ENCODE data around the gene DPH2.

Gene DPH2

GRCh38 chr1:44015206-44015605 lies 45.4 kb downstream of the DPH2 start:
- no peaks in the 10 kb centered on the region for H3K9me3 ChIP-seq (ENCODE audit: insufficient read depth, low read length)
- no peak overlapping the region for H2AFZ ChIP-seq (ENCODE audit: low read depth, low read length)
- no peaks in the 10 kb centered on the region for H3K4me1 ChIP-seq (ENCODE audit: low read length)
- H3K4me3 ChIP-seq (ENCODE audit: low read length) = no peak overlapping the region
- TF ChIP-seq CTCF (IDR thresholded peaks at IDR 0.05; ENCODE audit: low read depth, low read length) (no peak), EZH2phosphoT487 (IDR thresholded peaks at IDR 0.05; ENCODE audit: low read depth) (no peak)
- no peaks in the 10 kb centered on the region for H3K27me3 ChIP-seq (ENCODE audit: low read depth, low read length)
- H3K36me3 ChIP-seq (replicated peaks; ENCODE audit: low read depth, low read length) = no peaks in the 10 kb centered on the region
- no peaks in the 10 kb centered on the region for H3K79me2 ChIP-seq (ENCODE audit: low read length)
- H3K9ac ChIP-seq (ENCODE audit: low read length) = no peak overlapping the region
- H3K4me2 ChIP-seq (ENCODE audit: low read length) = no peak overlapping the region
- no peaks in the 10 kb centered on the region for H4K20me1 ChIP-seq (ENCODE audit: insufficient read depth, low read length)
- no peak overlapping the region for H3K27ac ChIP-seq (ENCODE audit: low read length)

GRCh38 chr1:44016041-44016889 lies 46.5 kb downstream of the DPH2 start:
- Histone ChIP-seq H3K27ac (ENCODE audit: low read length) (no peak overlapping the region), H3K79me2 (ENCODE audit: low read length) (no peaks in the 10 kb centered on the region), H3K9ac (ENCODE audit: low read length) (no peak overlapping the region), H3K36me3 (replicated peaks; ENCODE audit: low read depth, low read length) (no peaks in the 10 kb centered on the region), H4K20me1 (ENCODE audit: insufficient read depth, low read length) (no peaks in the 10 kb centered on the region), H3K27me3 (ENCODE audit: low read depth, low read length) (no peaks in the 10 kb centered on the region), H3K9me3 (ENCODE audit: insufficient read depth, low read length) (no peaks in the 10 kb centered on the region), H2AFZ (ENCODE audit: low read depth, low read length) (no peak overlapping the region), H3K4me2 (ENCODE audit: low read length) (no peak overlapping the region), H3K4me3 (ENCODE audit: low read length) (no peak overlapping the region), H3K4me1 (ENCODE audit: low read length) (no peaks in the 10 kb centered on the region)
- TF ChIP-seq EZH2phosphoT487 (IDR thresholded peaks at IDR 0.05; ENCODE audit: low read depth) (no peak), CTCF (IDR thresholded peaks at IDR 0.05; ENCODE audit: low read depth, low read length) (no peak)

GRCh38 chr1:44016890-44017400 lies 47.1 kb downstream of the DPH2 start:
- H3K9ac ChIP-seq (ENCODE audit: low read length) = no peak overlapping the region

More at GRCh38 chr1:44016890-44017400, 47.1 kb downstream of the DPH2 start:
- no peaks in the 10 kb centered on the region for H3K4me1 ChIP-seq (ENCODE audit: low read length)
- no peaks in the 10 kb centered on the region for H3K79me2 ChIP-seq (ENCODE audit: low read length)
- TF ChIP-seq EZH2phosphoT487 (IDR thresholded peaks at IDR 0.05; ENCODE audit: low read depth) (no peak), CTCF (IDR thresholded peaks at IDR 0.05; ENCODE audit: low read depth, low read length) (no peak)
- no peak overlapping the region for H3K27ac ChIP-seq (ENCODE audit: low read length)
- no peak overlapping the region for H2AFZ ChIP-seq (ENCODE audit: low read depth, low read length)
- no peaks in the 10 kb centered on the region for H4K20me1 ChIP-seq (ENCODE audit: insufficient read depth, low read length)
- no peaks in the 10 kb centered on the region for H3K9me3 ChIP-seq (ENCODE audit: insufficient read depth, low read length)
- H3K36me3 ChIP-seq (replicated peaks; ENCODE audit: low read depth, low read length) = no peaks in the 10 kb centered on the region
- H3K27me3 ChIP-seq (ENCODE audit: low read depth, low read length) = no peaks in the 10 kb centered on the region
- H3K4me3 ChIP-seq (ENCODE audit: low read length) = no peak overlapping the region
- no peak overlapping the region for H3K4me2 ChIP-seq (ENCODE audit: low read length)
